ENCODE results near the gene TFDP1. TPM values are rescaled to one million over a fixed set of nuclear protein-coding genes. Genes with fewer than 3 reads are reported as not detected.
"Not testable (repeated sequence)": the region's sequence is repeated elsewhere in the genome, so short reads cannot be mapped to it uniquely, and the experiment has no call there.

The TFDP1 gene
- polyA plus RNA-seq, 1 donor, result 45.7 TPM

GRCh38 chr13:113566227-113566561 is 18.4 kb upstream of the TFDP1 start:
- DNase-seq (ENCODE audit: low read depth), result no peak

DNA sequence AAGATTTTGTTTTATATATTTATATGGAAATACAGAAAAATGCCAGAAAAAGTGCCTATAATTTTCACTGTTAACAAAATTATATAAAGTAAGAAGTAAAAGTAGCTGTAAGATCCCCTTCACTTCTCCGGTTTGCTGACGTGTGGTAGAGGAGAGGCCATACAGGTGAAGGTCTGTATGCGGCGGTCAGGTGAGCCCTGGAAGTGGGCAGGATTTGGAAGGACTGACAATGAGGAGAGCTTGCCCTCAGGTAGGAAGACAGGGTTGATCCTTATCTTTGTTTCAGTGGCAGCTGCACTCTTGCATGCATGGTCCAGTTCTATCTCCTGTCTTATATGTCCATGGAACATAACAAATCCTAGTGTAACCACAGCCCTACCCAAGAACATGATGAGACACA is 16.9 kb upstream of the TFDP1 start:
- no peak for DNase-seq (ENCODE audit: low read depth)

- DNase-seq (ENCODE audit: low read depth), result no peak
Observed at GRCh38 chr13:113573065-113573464, 11.5 kb upstream of the TFDP1 start.

- DNase-seq (ENCODE audit: low read depth), result no peak
Observed at GRCh38 chr13:113576597-113576996, 8.0 kb upstream of the TFDP1 start.

GRCh38 chr13:113577881-113578435 is 6.6 kb upstream of the TFDP1 start:
- DNase-seq (ENCODE audit: low read depth), result no peak

GRCh38 chr13:113579686-113580085 is 4.9 kb upstream of the TFDP1 start:
- DNase-seq (ENCODE audit: low read depth), result no peak

DNA sequence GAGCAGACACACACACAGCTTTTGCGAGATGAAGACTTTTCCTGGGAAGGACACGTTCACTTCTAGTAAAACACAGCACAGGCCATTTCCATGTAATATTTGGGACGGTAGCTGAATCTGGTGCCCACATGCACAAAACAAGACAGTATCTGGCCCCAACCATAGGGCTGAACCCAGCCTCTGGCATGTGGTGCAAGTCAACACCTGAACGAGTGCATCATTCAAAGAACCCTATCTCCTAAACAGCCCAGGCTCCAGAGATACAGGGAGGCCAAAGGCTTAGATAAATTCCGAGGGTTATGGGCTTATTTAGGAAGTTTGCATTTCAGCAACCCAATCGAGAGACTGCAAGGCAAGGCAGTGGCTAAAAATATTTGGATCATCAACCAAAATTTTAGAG is 2.7 kb upstream of the TFDP1 start:
- no peak for DNase-seq (ENCODE audit: low read depth)

DNA sequence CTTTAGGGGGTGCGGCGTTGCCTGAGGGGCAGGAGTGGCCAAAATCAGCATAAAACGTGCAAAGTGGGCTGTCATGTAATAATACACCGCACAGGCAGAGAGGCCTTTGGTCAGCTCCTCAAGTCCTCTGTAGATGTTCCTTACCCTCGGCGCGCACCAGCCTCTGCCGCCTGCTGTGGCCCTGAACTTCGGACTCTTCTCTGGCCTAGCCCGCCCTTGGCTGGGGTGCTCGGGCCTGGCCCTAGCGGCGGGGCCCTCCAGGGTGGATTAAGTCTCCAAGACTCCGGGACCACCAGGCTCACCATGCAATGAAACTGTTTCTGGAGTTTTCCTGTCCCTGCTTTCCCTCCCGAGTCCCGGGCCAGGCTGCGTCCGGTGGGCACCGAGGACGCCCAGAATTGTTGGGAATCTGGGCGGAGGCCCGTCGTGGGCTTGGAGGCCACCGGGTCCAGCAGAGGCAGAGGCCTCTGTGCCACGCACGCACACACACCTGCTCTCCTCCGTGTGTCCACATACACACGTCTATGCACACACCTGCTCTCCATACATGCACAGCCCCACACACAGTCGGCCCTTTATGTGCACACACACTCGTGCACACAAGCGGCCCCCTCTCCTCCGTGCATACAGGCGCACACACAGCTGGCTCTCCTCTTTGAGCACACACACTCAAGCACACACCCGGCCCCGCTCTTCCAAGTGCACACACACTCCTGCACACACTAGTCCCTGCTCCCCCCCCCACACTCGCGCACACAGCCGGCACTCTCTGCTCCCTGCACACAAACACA is 1.5 kb upstream of the TFDP1 start:
- no peak for DNase-seq (ENCODE audit: low read depth)

- DNase-seq (ENCODE audit: low read depth), result no peak
Observed at GRCh38 chr13:113584870-113585671, 518 bp downstream of the TFDP1 start.

DNA sequence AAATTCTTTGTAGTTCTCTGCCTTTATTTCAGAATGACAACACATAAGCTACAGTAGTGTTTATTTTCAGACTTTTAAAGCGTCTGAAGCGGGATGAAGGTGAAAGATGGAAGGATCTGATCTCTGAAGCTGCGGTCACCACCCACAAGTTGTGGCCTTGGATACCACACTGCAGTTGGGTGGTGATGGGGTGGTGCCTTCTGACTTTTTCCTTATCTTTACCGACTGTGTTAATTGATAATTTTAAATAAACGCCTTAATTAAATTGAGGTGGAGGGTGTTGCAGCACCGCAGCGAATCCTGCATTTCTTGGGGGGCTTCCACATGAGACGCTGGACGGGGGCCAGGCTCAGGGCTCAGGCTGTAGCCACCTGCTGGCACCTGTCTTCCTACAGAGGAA is 1.3 kb downstream of the TFDP1 start:
- DNase-seq (ENCODE audit: low read depth), result no peak

- DNase-seq (ENCODE audit: low read depth), result no peak
Observed at GRCh38 chr13:113586661-113587479, 2.3 kb downstream of the TFDP1 start.

- DNase-seq (ENCODE audit: low read depth), result no peak
Observed at GRCh38 chr13:113588394-113589111, 4.0 kb downstream of the TFDP1 start.

DNA sequence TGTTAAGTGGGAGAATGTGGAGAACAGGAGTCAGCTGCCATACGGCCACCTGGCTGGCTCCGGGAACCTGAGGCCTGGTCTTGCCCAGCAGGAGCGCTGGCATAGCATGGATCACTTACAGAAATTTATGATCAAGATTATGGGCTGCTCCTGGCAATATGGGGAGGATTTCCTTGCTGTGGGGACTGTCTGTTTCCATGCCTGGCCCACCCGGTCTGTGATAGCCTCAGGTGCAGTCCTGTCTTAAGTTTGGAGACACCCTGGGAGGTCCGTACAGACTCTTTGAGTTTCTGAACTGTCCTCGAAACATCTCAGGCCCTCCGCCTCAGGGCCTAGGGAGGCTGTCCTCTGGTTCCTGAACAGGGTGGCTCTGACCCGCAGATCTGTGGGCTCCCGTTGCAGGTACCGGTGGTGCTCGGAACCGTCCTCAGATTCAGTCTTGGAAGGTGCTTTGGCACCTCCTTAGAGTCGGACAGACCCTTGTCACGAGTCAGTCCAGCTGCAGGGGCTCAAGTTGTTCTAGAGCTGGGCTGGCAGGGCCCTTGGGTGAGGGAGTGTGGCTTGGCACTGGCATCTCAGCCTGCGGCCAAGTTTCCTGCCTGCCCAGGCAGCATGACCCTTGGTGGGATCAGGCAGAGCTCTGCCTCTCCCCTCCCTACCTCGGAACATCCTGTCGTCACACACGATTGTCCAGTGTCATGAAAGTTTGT is 4.9 kb downstream of the TFDP1 start:
- no peak for DNase-seq (ENCODE audit: low read depth)

DNA sequence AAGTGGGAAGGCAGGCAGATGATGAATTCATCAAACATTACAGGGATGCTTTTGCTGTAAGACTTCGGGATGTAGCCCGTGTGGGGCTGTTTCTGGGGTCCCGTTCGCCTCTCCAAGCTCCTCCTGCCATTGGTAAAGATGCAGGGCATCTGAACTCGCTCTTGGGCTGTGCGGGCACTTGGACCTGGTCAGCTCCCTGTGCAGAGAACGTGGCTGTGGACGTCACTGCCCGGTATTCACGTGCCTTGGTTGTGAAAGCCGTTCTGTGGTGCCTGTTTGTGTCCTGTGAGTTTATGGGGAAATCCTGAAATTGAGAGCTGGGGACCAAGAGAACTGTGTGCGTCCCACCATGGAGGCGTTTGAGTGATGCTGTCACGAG is 5.4 kb downstream of the TFDP1 start:
- no peak for DNase-seq (ENCODE audit: low read depth)

DNA sequence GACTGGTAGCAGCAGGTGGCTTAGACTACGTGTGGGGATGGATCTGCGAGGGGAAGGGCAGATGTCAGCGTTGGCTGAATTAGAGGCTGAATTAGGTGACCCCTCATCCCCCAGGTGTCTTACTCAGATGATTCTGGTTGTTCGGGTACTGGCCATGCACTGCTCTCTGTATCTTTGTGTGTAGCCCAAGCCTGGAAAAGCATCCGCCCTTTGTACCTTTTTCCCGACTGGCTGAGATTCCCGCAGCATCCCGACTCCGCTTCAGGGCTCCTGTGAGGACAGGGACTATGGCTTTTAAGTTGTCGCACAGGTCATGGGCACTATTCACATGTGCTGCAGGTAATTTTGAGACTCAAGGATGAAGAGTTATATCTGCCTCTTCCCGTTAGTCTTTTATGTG is 7.2 kb downstream of the TFDP1 start:
- no peak for DNase-seq (ENCODE audit: low read depth)

GRCh38 chr13:113592571-113592970 is 8.0 kb downstream of the TFDP1 start:
- no peak for DNase-seq (ENCODE audit: low read depth)

DNA sequence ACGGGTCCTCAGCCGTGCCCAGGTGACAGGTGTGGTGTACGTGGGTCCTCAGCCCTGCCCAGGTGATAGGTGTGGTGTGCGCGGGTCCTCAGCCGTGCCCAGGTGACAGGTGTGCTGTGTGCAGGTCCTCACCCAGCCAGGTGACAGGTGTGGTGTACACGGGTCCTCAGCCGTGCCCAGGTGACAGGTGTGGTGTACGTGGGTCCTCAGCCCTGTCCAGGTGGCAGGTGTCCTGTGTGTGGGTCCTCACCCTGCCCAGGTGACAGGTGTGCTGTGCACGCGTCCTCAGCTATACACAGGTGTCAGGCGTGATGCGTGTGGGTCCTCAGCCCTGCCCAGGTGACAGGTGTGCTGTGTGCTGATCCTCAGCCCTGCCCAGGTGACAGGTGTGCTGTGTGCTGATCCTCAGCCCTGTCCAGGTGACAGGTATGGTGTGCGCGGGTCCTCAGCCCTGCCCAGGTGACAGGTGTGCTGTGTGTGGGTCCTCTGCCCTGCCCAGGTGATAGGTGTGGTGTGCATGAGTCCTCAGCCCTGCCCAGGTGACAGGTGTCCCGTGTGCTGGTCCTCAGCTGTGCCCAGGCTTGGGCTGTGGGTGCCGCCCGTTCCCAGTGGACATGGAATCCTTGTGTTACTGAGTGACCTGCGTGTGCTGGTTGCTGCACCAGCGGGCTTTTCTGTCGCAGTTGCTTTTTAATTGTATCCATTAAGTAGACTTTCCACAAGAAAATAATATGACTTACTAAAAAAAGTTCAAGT is 9.7 kb downstream of the TFDP1 start:
- DNase-seq (ENCODE audit: low read depth), result not testable (repeated sequence)

GRCh38 chr13:113595131-113595530 is 10.6 kb downstream of the TFDP1 start:
- DNase-seq (ENCODE audit: low read depth), result no peak

DNA sequence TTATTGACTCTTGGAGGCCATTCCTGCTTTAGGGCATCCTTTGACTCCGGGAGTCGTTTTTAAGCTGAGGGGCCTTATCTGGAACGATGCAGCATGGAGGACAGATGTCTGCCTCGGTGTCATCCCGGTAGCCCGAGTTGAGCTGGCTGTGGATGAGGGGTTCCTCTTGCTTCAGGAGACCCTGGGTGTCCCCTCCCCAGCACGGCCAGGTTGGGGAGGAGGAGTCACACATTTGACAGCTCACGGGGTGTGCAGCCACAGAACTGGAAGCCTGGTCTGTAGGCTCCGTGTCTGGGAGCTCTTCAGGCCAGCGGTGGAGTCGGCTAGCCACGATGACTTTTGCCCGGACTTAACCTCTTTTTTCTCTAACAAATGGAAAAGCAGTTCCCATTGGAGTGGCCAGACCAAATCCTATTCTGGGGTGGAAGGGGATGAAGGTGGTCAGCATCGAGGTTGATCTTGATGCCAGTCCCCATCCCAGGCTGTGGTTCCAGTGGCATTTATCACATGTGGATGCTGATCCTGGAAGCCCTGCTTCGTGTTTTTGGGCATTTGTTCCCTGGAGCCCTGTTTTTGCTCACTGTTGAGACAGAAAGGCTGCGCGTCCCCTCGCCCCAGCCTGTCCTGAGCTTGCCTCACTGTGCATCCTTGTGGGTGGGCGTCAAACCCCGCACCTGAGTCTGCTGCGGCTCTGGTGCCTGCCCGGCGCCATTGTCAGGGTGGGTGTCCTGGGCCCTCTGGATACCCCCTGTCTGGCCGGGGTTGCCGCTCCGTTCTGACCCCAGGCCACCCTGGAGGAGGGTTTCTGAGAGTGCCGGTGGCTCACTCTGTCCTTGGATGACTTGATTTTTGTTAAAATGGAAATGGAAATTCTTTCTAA is 12.0 kb downstream of the TFDP1 start:
- DNase-seq (ENCODE audit: low read depth), result no peak
